RWPE1 (cell line): ENCODE results near the gene C2orf72.

Source experiments
- CTCF ChIA-PET: fragments of 350-600 bp; sonication (Branson Sonifier 250); formaldehyde crosslinking; extraction: SDS; loops from one replicate; lab custom pipeline; 2021; lab: Yijun Ruan, JAX
- POLR2A ChIA-PET: fragments of 400-600 bp; formaldehyde crosslinking; extraction: SDS; loops from one replicate; lab custom pipeline; 2020; ENCODE audit warnings: antibody characterized with exemption; ENCODE audit not compliant: low non-redundant PET; lab: Yijun Ruan, JAX
- DNase-seq: peaks from one replicate; pipeline ENCODE4 v3.0.0; 2012; ENCODE audit warnings: low spot score
- H3K27ac ChIP-seq: fragments of 450-650 bp; 2 replicates; pipeline ENCODE4 v1.5.1; 2017
- CTCF ChIP-seq: fragments of 450-650 bp; conservative IDR thresholded peaks from 2 replicates; pipeline ENCODE4 v1.5.1; 2017; ENCODE audit warnings: low read depth, mild to moderate bottlenecking

The C2orf72 gene

GRCh38 chr2:231084565-231084964, 47.2 kb downstream of the C2orf72 start:
- ChIA-PET CTCF (no interaction called here), POLR2A (no interaction called here)

GRCh38 chr2:231088754-231089153, 51.4 kb downstream of the C2orf72 start:
- DNase-seq, result no peak
- no peak overlapping the region for H3K27ac ChIP-seq
- ChIA-PET POLR2A (no interaction called here), CTCF (no interaction called here)
- no peak for TF ChIP-seq CTCF

More at GRCh38 chr2:231084565-231084964, 47.2 kb downstream of the C2orf72 start:
- no peak overlapping the region for H3K27ac ChIP-seq
- TF ChIP-seq CTCF, result no peak
- no peak for DNase-seq

GRCh38 chr2:231093933-231094332, 56.6 kb downstream of the C2orf72 start:
- DNase-seq, result no peak
- POLR2A ChIA-PET, result no interaction called here
- no peak for TF ChIP-seq CTCF
- H3K27ac ChIP-seq, result no peak overlapping the region
- CTCF ChIA-PET, result no interaction called here

GRCh38 chr2:231094736-231095346, 57.5 kb downstream of the C2orf72 start:
- no peak for TF ChIP-seq CTCF
- H3K27ac ChIP-seq, result no peak overlapping the region
- no peak for DNase-seq
- POLR2A ChIA-PET, result no interaction called here
- CTCF ChIA-PET, result interaction anchor here (0.6 kb wide), 1 partner anchor 63 kb away, joined by 3 read pairs; no protein-coding TSS in a partner anchor
